ENCODE results near the gene EPC1. TPM values are rescaled to one million over a fixed set of nuclear protein-coding genes. Genes with fewer than 3 reads are reported as not detected.
"Not testable (repeated sequence)": the region's sequence is repeated elsewhere in the genome, so short reads cannot be mapped to it uniquely, and the experiment has no call there.

Gene EPC1, protein sequence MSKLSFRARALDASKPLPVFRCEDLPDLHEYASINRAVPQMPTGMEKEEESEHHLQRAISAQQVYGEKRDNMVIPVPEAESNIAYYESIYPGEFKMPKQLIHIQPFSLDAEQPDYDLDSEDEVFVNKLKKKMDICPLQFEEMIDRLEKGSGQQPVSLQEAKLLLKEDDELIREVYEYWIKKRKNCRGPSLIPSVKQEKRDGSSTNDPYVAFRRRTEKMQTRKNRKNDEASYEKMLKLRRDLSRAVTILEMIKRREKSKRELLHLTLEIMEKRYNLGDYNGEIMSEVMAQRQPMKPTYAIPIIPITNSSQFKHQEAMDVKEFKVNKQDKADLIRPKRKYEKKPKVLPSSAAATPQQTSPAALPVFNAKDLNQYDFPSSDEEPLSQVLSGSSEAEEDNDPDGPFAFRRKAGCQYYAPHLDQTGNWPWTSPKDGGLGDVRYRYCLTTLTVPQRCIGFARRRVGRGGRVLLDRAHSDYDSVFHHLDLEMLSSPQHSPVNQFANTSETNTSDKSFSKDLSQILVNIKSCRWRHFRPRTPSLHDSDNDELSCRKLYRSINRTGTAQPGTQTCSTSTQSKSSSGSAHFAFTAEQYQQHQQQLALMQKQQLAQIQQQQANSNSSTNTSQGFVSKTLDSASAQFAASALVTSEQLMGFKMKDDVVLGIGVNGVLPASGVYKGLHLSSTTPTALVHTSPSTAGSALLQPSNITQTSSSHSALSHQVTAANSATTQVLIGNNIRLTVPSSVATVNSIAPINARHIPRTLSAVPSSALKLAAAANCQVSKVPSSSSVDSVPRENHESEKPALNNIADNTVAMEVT
- polyA plus RNA-seq (15.5 to 34.8 TPM (median 33.5 TPM) in 3 replicates), polyA minus RNA-seq (8.1 to 51.4 TPM (median 38.0 TPM) in 3 replicates)
- polyA plus RNA-seq (2011; ENCODE audit: low read depth) = 15.9 TPM
- 9.5 and 19.0 TPM in 2 replicates for polyA plus RNA-seq (2011; cell fraction: cytosol; rRNA removed)
- polyA plus RNA-seq (2011; cell fraction: nucleus; rRNA removed) = 33.0 and 42.0 TPM in 2 replicates
- polyA plus RNA-seq (2012; ENCODE audit: low replicate concordance) = 6.5 and 16.0 TPM in 2 replicates
- polyA minus RNA-seq (2011; cell fraction: cytosol; rRNA and poly(A)+ RNA removed) = 16.7 TPM
- 27.8 and 49.6 TPM in 2 replicates for polyA minus RNA-seq (2011; cell fraction: nucleus; rRNA and poly(A)+ RNA removed)

- peak within 1 kb of the TSS; percentile 87 to 95 (median 88) for H3K4me3 ChIP-seq (ENCODE audit: control insufficient read depth in 2 of 3, extremely low read depth in 1 of 3, insufficient read depth in 2 of 3, low read depth in 1 of 3, low read length in 3 of 3)
- H2AFZ ChIP-seq (ENCODE audit: control insufficient read depth, low read length) = peak within 1 kb of the TSS; percentile 74
- H4K20me1 ChIP-seq (ENCODE audit: control insufficient read depth, extremely low read depth, insufficient read depth, low read length) = peaks cover 2% of the 10 kb centered on the region
- peak within 1 kb of the TSS; percentile 97 for H3K9ac ChIP-seq (ENCODE audit: control insufficient read depth, extremely low read depth, insufficient read depth, low read length)
- FAIRE-seq (no peak), DNase-seq (ENCODE audit: low read depth, low spot score) (no peak)
- no peak for TF ChIP-seq EZH2 (IDR thresholded peaks at IDR 0.05; ENCODE audit: low read length)
- no peak for TF ChIP-seq CTCF (optimal IDR thresholded peaks at IDR 0.05 in 1 of 3, IDR thresholded peaks at IDR 0.05 in 1 of 3, conservative IDR thresholded peaks at IDR 0.05 in 1 of 3; ENCODE audit: extremely low read depth in 1 of 3, insufficient read depth in 2 of 3, low read length in 3 of 3)
- H3K36me3 ChIP-seq (ENCODE audit: control insufficient read depth in 2 of 2, extremely low read depth in 1 of 2, insufficient read depth in 2 of 2, low read length in 2 of 2) = peaks cover 0 to 3% of the 10 kb centered on the region in 2 experiments
- no peaks in the 10 kb centered on the region for H3K9me1 ChIP-seq (ENCODE audit: control insufficient read depth, extremely low read depth, insufficient read depth, low read length)
- no peaks in the 10 kb centered on the region for H3K27me3 ChIP-seq (ENCODE audit: control insufficient read depth, extremely low read depth, insufficient read depth, low read length)
- dilution Hi-C loops (cut with MboI; ENCODE audit: extremely low pct_ligation_motif_present, low sequenced_read_pairs) = no loop called here
- H3K79me2 ChIP-seq (ENCODE audit: control insufficient read depth, insufficient read depth, low read length) = peaks cover 43% of the 10 kb centered on the region
- peak within 1 kb of the TSS; percentile 94 for H3K27ac ChIP-seq (ENCODE audit: control insufficient read depth, insufficient read depth, low read length)
- no peaks in the 10 kb centered on the region for H3K9me3 ChIP-seq (ENCODE audit: control insufficient read depth, low read depth, low read length)
- peak within 1 kb of the TSS; percentile 97 for H3K4me2 ChIP-seq (ENCODE audit: control insufficient read depth, extremely low read depth, insufficient read depth, low read depth, low read length)
- H3K4me1 ChIP-seq (ENCODE audit: control insufficient read depth, extremely low read depth, insufficient read depth, low read length) = peaks cover 18% of the 10 kb centered on the region
Measured at GRCh38 chr10:32346551-32347362, at the start of gene EPC1. Gene EPC1 (minus strand): TSS chr10:32347158. CDS start chr10:32346915, 243 bp downstream.

DNA sequence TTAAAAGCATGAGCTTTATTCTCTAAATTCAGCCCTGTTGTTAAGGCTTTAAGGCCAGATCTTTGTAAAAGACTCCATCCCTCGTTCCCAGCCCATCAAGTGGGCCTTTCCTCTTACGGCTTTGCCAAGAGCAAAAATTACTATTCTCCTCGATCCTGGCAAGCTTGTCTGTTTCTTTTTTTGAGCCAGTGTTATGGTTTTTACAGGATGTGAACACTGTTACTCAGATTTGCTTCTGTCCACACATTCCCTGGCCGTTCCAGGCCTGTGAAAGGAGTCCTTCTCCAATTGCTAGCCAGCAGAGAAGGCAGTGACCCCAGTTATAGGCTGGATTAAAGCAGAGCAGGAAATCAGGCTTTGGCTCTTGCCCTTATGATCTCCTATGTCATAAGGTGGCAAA, 47.0 kb upstream of the EPC1 start:
- Histone ChIP-seq H3K4me1 (ENCODE audit: control insufficient read depth, extremely low read depth, insufficient read depth, low read length) (no peaks in the 10 kb centered on the region), H3K36me3 (ENCODE audit: control insufficient read depth in 2 of 2, extremely low read depth in 1 of 2, insufficient read depth in 2 of 2, low read length in 2 of 2) (no peaks in the 10 kb centered on the region), H3K9me3 (ENCODE audit: control insufficient read depth, low read depth, low read length) (no peaks in the 10 kb centered on the region), H3K9ac (ENCODE audit: control insufficient read depth, extremely low read depth, insufficient read depth, low read length) (no peak overlapping the region), H3K27ac (ENCODE audit: control insufficient read depth, insufficient read depth, low read length) (no peak overlapping the region), H3K4me2 (ENCODE audit: control insufficient read depth, extremely low read depth, insufficient read depth, low read depth, low read length) (no peak overlapping the region), H2AFZ (ENCODE audit: control insufficient read depth, low read length) (no peak overlapping the region), H3K27me3 (ENCODE audit: control insufficient read depth, extremely low read depth, insufficient read depth, low read length) (no peaks in the 10 kb centered on the region), H3K4me3 (ENCODE audit: control insufficient read depth in 2 of 3, extremely low read depth in 1 of 3, insufficient read depth in 2 of 3, low read depth in 1 of 3, low read length in 3 of 3) (no peak overlapping the region), H4K20me1 (ENCODE audit: control insufficient read depth, extremely low read depth, insufficient read depth, low read length) (no peaks in the 10 kb centered on the region), H3K79me2 (ENCODE audit: control insufficient read depth, insufficient read depth, low read length) (no peaks in the 10 kb centered on the region), H3K9me1 (ENCODE audit: control insufficient read depth, extremely low read depth, insufficient read depth, low read length) (no peaks in the 10 kb centered on the region)
- DNase-seq (ENCODE audit: low read depth, low spot score) = no peak
- dilution Hi-C loops (cut with MboI; ENCODE audit: extremely low pct_ligation_motif_present, low sequenced_read_pairs) = no loop called here
- TF ChIP-seq CTCF (optimal IDR thresholded peaks at IDR 0.05 in 1 of 3, IDR thresholded peaks at IDR 0.05 in 1 of 3, conservative IDR thresholded peaks at IDR 0.05 in 1 of 3; ENCODE audit: extremely low read depth in 1 of 3, insufficient read depth in 2 of 3, low read length in 3 of 3) (no peak), EZH2 (IDR thresholded peaks at IDR 0.05; ENCODE audit: low read length) (no peak)
- no peak for FAIRE-seq

- H3K79me2 ChIP-seq (ENCODE audit: control insufficient read depth, insufficient read depth, low read length); H3K4me3 ChIP-seq (ENCODE audit: control insufficient read depth in 2 of 3, extremely low read depth in 1 of 3, insufficient read depth in 2 of 3, low read depth in 1 of 3, low read length in 3 of 3); H4K20me1 ChIP-seq (ENCODE audit: control insufficient read depth, extremely low read depth, insufficient read depth, low read length); H3K4me1 ChIP-seq (ENCODE audit: control insufficient read depth, extremely low read depth, insufficient read depth, low read length); H3K27me3 ChIP-seq (ENCODE audit: control insufficient read depth, extremely low read depth, insufficient read depth, low read length); H3K4me2 ChIP-seq (ENCODE audit: control insufficient read depth, extremely low read depth, insufficient read depth, low read depth, low read length); H3K27ac ChIP-seq (ENCODE audit: control insufficient read depth, insufficient read depth, low read length); H3K9me3 ChIP-seq (ENCODE audit: control insufficient read depth, low read depth, low read length); H3K36me3 ChIP-seq (ENCODE audit: control insufficient read depth in 2 of 2, extremely low read depth in 1 of 2, insufficient read depth in 2 of 2, low read length in 2 of 2); H3K9ac ChIP-seq (ENCODE audit: control insufficient read depth, extremely low read depth, insufficient read depth, low read length); dilution Hi-C loops (cut with MboI; ENCODE audit: extremely low pct_ligation_motif_present, low sequenced_read_pairs); DNase-seq (ENCODE audit: low read depth, low spot score); H2AFZ ChIP-seq (ENCODE audit: control insufficient read depth, low read length); H3K9me1 ChIP-seq (ENCODE audit: control insufficient read depth, extremely low read depth, insufficient read depth, low read length); FAIRE-seq: not testable (repeated sequence)
Measured at GRCh38 chr10:32392284-32392683, 45.3 kb upstream of the EPC1 start.
